Activated CD4-positive, alpha-beta T cell treated with anti-CD3 and anti-CD28 coated beads, Interleukin-2, amount 10 ng/mL, durations not matched to agents 7 days and 5 days (primary cell): ENCODE results near the gene OXT. TPM values are rescaled to one million over a fixed set of nuclear protein-coding genes. Genes with fewer than 3 reads are reported as not detected.
"Not testable (repeated sequence)": the region's sequence is repeated elsewhere in the genome, so short reads cannot be mapped to it uniquely, and the experiment has no call there.

ENCODE experiments used
- CTCF ChIA-PET: fragments of 350-600 bp; sonication (Branson Sonifier 250); formaldehyde crosslinking; loops from one replicate; lab custom pipeline; 2021; ENCODE audit warnings: antibody characterized with exemption; lab: Charles Lee
- POLR2A ChIA-PET: fragments of 350-600 bp; sonication (Branson Sonifier 250); formaldehyde crosslinking; loops from one replicate; lab custom pipeline; 2021; ENCODE audit warnings: antibody characterized with exemption; lab: Charles Lee
- DNase-seq: peaks from one replicate; pipeline ENCODE4 v3.0.0-alpha.2; 2020
- H3K27ac Mint-ChIP-seq: one replicate; pipeline ENCODE4 v1.8.0; 2021; ENCODE audit warnings: mild to moderate bottlenecking, moderate library complexity, mixed read lengths
- H3K27me3 Mint-ChIP-seq: one replicate; pipeline ENCODE4 v1.8.0; 2021; ENCODE audit warnings: mixed read lengths
- H3K36me3 Mint-ChIP-seq: one replicate; pipeline ENCODE4 v1.8.0; 2021; ENCODE audit warnings: low read depth, mixed read lengths
- H3K4me1 Mint-ChIP-seq: one replicate; pipeline ENCODE4 v1.8.0; 2021; ENCODE audit warnings: mixed read lengths
- H3K4me3 Mint-ChIP-seq: one replicate; pipeline ENCODE4 v1.8.0; 2021; ENCODE audit warnings: mild to moderate bottlenecking, moderate library complexity, mixed read lengths
- H3K9me3 Mint-ChIP-seq: one replicate; pipeline ENCODE4 v1.8.0; 2021; ENCODE audit warnings: mixed read lengths
- total RNA-seq, 2 experiments: library from RNA; stranded (reverse); gene quantifications; one replicate each; pipeline ENCODE4 v1.2.3, GENCODE V29; 2021

Gene OXT
- total RNA-seq, 2 experiments from 2014 or later: not detected

GRCh38 chr20:3043322-3043721 lies 28.1 kb upstream of the OXT start, which contains the start of gene GNRH2:
GNRH2 (plus strand) TSS chr20:3043622; CDS start chr20:3044415, 793 bp downstream.
- Mint-ChIP-seq H3K36me3 (peaks cover 30% of the 10 kb centered on the region), H3K27ac (peak within 1 kb of the TSS; percentile 21), H3K9me3 (no peaks in the 10 kb centered on the region), H3K27me3 (no peaks in the 10 kb centered on the region), H3K4me1 (peaks cover 44% of the 10 kb centered on the region), H3K4me3 (peak within 1 kb of the TSS; percentile 10)
- no peak for DNase-seq
- ChIA-PET CTCF (interaction anchor here (0.8 to 1.0 kb wide), 2 partner anchors 13 to 23 kb away, joined by 3 read pairs; no protein-coding TSS in a partner anchor), POLR2A (no interaction called here)

GRCh38 chr20:3044336-3044965 lies 27.0 kb upstream of the OXT start:
- Mint-ChIP-seq H3K27ac (no peak overlapping the region), H3K27me3 (no peaks in the 10 kb centered on the region), H3K36me3 (peaks cover 28% of the 10 kb centered on the region), H3K4me3 (peak overlapping the region; percentile 10), H3K9me3 (no peaks in the 10 kb centered on the region), H3K4me1 (peaks cover 46% of the 10 kb centered on the region)
- CTCF ChIA-PET: no interaction called here
- POLR2A ChIA-PET: no interaction called here
- no peak for DNase-seq

- H3K4me1 Mint-ChIP-seq: peaks cover 40% of the 10 kb centered on the region
- CTCF ChIA-PET: interaction anchor here (0.7 to 0.8 kb wide), 2 partner anchors 8 to 357 kb away, joined by 5 read pairs; no protein-coding TSS in a partner anchor
- no peaks in the 10 kb centered on the region for H3K27me3 Mint-ChIP-seq
- H3K36me3 Mint-ChIP-seq: peaks cover 27% of the 10 kb centered on the region
- peak overlapping the region; percentile 85 for H3K27ac Mint-ChIP-seq
- H3K9me3 Mint-ChIP-seq: no peaks in the 10 kb centered on the region
- POLR2A ChIA-PET: no interaction called here
- H3K4me3 Mint-ChIP-seq: peak overlapping the region; percentile 89
- DNase-seq: peak; percentile 54
Observed at GRCh38 chr20:3045042-3045815, 26.2 kb upstream of the OXT start.

GRCh38 chr20:3045816-3046676 lies 25.4 kb upstream of the OXT start, which contains the start of gene MRPS26:
MRPS26 (plus strand) TSS chr20:3046052; CDS start chr20:3046069, 17 bp downstream.
- Mint-ChIP-seq H3K36me3 (peaks cover 23% of the 10 kb centered on the region), H3K27ac (peak within 1 kb of the TSS; percentile 85), H3K4me3 (peak within 1 kb of the TSS; percentile 89), H3K27me3 (no peaks in the 10 kb centered on the region), H3K4me1 (peaks cover 37% of the 10 kb centered on the region), H3K9me3 (no peaks in the 10 kb centered on the region)
- CTCF ChIA-PET: interaction anchor here (0.7 to 0.8 kb wide), 2 partner anchors 8 to 358 kb away, joined by 5 read pairs; no protein-coding TSS in a partner anchor
- DNase-seq: peak; percentile 84
- POLR2A ChIA-PET: no interaction called here

GRCh38 chr20:3046677-3047462 lies 24.6 kb upstream of the OXT start:
- H3K36me3 Mint-ChIP-seq: peaks cover 17% of the 10 kb centered on the region
- peak; percentile 21 for DNase-seq
- peaks cover 40% of the 10 kb centered on the region for H3K4me1 Mint-ChIP-seq
- ChIA-PET CTCF (no interaction called here), POLR2A (no interaction called here)
- H3K27me3 Mint-ChIP-seq: no peaks in the 10 kb centered on the region
- H3K9me3 Mint-ChIP-seq: no peaks in the 10 kb centered on the region
- H3K4me3 Mint-ChIP-seq: peak overlapping the region; percentile 89
- peak overlapping the region; percentile 76 for H3K27ac Mint-ChIP-seq

GRCh38 chr20:3047486-3048419 lies 23.7 kb upstream of the OXT start:
- peak overlapping the region; percentile 69 for H3K27ac Mint-ChIP-seq

GRCh38 chr20:3051385-3052019 lies 19.9 kb upstream of the OXT start:
- H3K4me1 Mint-ChIP-seq: peaks cover 35% of the 10 kb centered on the region
- no peaks in the 10 kb centered on the region for H3K9me3 Mint-ChIP-seq
- H3K27me3 Mint-ChIP-seq: no peaks in the 10 kb centered on the region
- DNase-seq: no peak
- no peak overlapping the region for H3K4me3 Mint-ChIP-seq
- no peak overlapping the region for H3K27ac Mint-ChIP-seq
- peaks cover 16% of the 10 kb centered on the region for H3K36me3 Mint-ChIP-seq
- POLR2A ChIA-PET: no interaction called here
- CTCF ChIA-PET: interaction anchor here (1.0 to 1.2 kb wide), 2 partner anchors 13 to 15 kb away, joined by 3 to 4 read pairs; no protein-coding TSS in a partner anchor

More at GRCh38 chr20:3047486-3048419, 23.7 kb upstream of the OXT start:
- H3K4me1 Mint-ChIP-seq: peaks cover 40% of the 10 kb centered on the region
- ChIA-PET POLR2A (interaction anchor here (0.6 kb wide), 1 partner anchor 38 kb away, joined by 3 read pairs; no protein-coding TSS in a partner anchor), CTCF (no interaction called here)
- H3K36me3 Mint-ChIP-seq: peaks cover 16% of the 10 kb centered on the region
- H3K27me3 Mint-ChIP-seq: no peaks in the 10 kb centered on the region
- peak overlapping the region; percentile 89 for H3K4me3 Mint-ChIP-seq
- no peak for DNase-seq
- H3K9me3 Mint-ChIP-seq: no peaks in the 10 kb centered on the region

GRCh38 chr20:3059489-3059888 lies 11.9 kb upstream of the OXT start:
- H3K27ac Mint-ChIP-seq: no peak overlapping the region
- CTCF ChIA-PET: no interaction called here
- peaks cover 1% of the 10 kb centered on the region for H3K4me1 Mint-ChIP-seq
- POLR2A ChIA-PET: no interaction called here
- no peaks in the 10 kb centered on the region for H3K27me3 Mint-ChIP-seq
- no peak for DNase-seq
- no peaks in the 10 kb centered on the region for H3K9me3 Mint-ChIP-seq
- H3K4me3 Mint-ChIP-seq: no peak overlapping the region
- H3K36me3 Mint-ChIP-seq: no peaks in the 10 kb centered on the region

- H3K9me3 Mint-ChIP-seq, H3K27me3 Mint-ChIP-seq, H3K27ac Mint-ChIP-seq, POLR2A ChIA-PET, H3K4me3 Mint-ChIP-seq, H3K36me3 Mint-ChIP-seq, DNase-seq, H3K4me1 Mint-ChIP-seq: not testable (repeated sequence)
- CTCF ChIA-PET: interaction anchor here (1.2 kb wide), 2 partner anchors 8 to 13 kb away, joined by 3 to 4 read pairs; no protein-coding TSS in a partner anchor
Observed at GRCh38 chr20:3064119-3064518, 7.3 kb upstream of the OXT start.

- H3K4me1 Mint-ChIP-seq: peaks cover 17% of the 10 kb centered on the region
- CTCF ChIA-PET: interaction anchor here (0.7 to 1.5 kb wide), 2 partner anchors 21 to 220 kb away, joined by 3 to 4 read pairs; no protein-coding TSS in a partner anchor
- DNase-seq: no peak
- no peaks in the 10 kb centered on the region for H3K9me3 Mint-ChIP-seq
- H3K27ac Mint-ChIP-seq: no peak overlapping the region
- peaks cover 4% of the 10 kb centered on the region for H3K27me3 Mint-ChIP-seq
- no peaks in the 10 kb centered on the region for H3K36me3 Mint-ChIP-seq
- H3K4me3 Mint-ChIP-seq: no peak overlapping the region
- POLR2A ChIA-PET: no interaction called here
Observed at GRCh38 chr20:3067139-3068014, 4.0 kb upstream of the OXT start.
